NCI-H2107 (cell line): Measurements from ENCODE around the gene TBC1D4.
A peak's percentile ranks its signal among the peaks of the same experiment; 100 is the strongest.

Experiments
- DNase-seq: peaks from one replicate; lab custom pipeline; 2025; lab: John Stamatoyannopoulos, UW

The TBC1D4 gene

GRCh38 chr13:75489502-75490263 is 7.7 kb upstream of the TBC1D4 start:
- DNase-seq = no peak

GRCh38 chr13:75486146-75487062 is 4.4 kb upstream of the TBC1D4 start:
- no peak for DNase-seq

GRCh38 chr13:75485286-75486062 is 3.5 kb upstream of the TBC1D4 start:
- DNase-seq = no peak

- DNase-seq = no peak
Measured at GRCh38 chr13:75482820-75483079, 781 bp upstream of the TBC1D4 start.

- DNase-seq = no peak
Measured at GRCh38 chr13:75481176-75482069, 546 bp downstream of the TBC1D4 start.

- no peak for DNase-seq
Measured at GRCh38 chr13:75480671-75481175, 1.2 kb downstream of the TBC1D4 start.

GRCh38 chr13:75479102-75479740 is 2.7 kb downstream of the TBC1D4 start:
- no peak for DNase-seq

GRCh38 chr13:75478659-75479058 is 3.3 kb downstream of the TBC1D4 start:
- DNase-seq = no peak

- DNase-seq = no peak
Measured at GRCh38 chr13:75474956-75475355, 7.0 kb downstream of the TBC1D4 start.

GRCh38 chr13:75473468-75473867 is 8.5 kb downstream of the TBC1D4 start:
- DNase-seq = no peak

- no peak for DNase-seq
Measured at GRCh38 chr13:75470676-75471075, 11.3 kb downstream of the TBC1D4 start.

- DNase-seq = no peak
Measured at GRCh38 chr13:75469047-75469446, 12.9 kb downstream of the TBC1D4 start.

GRCh38 chr13:75468602-75469001 is 13.4 kb downstream of the TBC1D4 start:
- DNase-seq = no peak

GRCh38 chr13:75468098-75468497 is 13.9 kb downstream of the TBC1D4 start:
- no peak for DNase-seq

- DNase-seq = no peak
Measured at GRCh38 chr13:75467040-75467728, 14.8 kb downstream of the TBC1D4 start.

GRCh38 chr13:75465236-75465635 is 16.7 kb downstream of the TBC1D4 start:
- no peak for DNase-seq

GRCh38 chr13:75461314-75461713 is 20.7 kb downstream of the TBC1D4 start:
- DNase-seq = no peak

- no peak for DNase-seq
Measured at GRCh38 chr13:75460644-75461043, 21.3 kb downstream of the TBC1D4 start.

GRCh38 chr13:75458696-75459422 is 23.1 kb downstream of the TBC1D4 start:
- peak; percentile 23 for DNase-seq

GRCh38 chr13:75455962-75456361 is 26.0 kb downstream of the TBC1D4 start:
- no peak for DNase-seq
